ENCODE measurements around the gene PLXNA2. TPM values are rescaled to one million over a fixed set of nuclear protein-coding genes. Genes with fewer than 3 reads are reported as not detected.
A peak's percentile ranks its signal among the peaks of the same experiment; 100 is the strongest.

The PLXNA2 gene
- total and polyA plus RNA-seq, 2 donors = 1.9 to 5.6 TPM

GRCh38 chr1:208080396-208081286 is 163.5 kb downstream of the PLXNA2 start:
- H3K36me3 ChIP-seq (ENCODE audit: control insufficient read depth in 2 of 2, insufficient read depth in 2 of 2, low read length in 1 of 2) = no peaks in the 10 kb centered on the region
- WGBS = 97% methylated on average over 11 of the region's 11 CpGs
- DNase-seq (ENCODE audit: low read depth in 6 of 9, low spot score in 9 of 9) = no peak

GRCh38 chr1:208079161-208079560 is 165.0 kb downstream of the PLXNA2 start:
- 90% methylated on average over 9 of the region's 9 CpGs for WGBS
- no peaks in the 10 kb centered on the region for H3K36me3 ChIP-seq (ENCODE audit: control insufficient read depth in 2 of 2, insufficient read depth in 2 of 2, low read length in 1 of 2)
- no peaks in the 10 kb centered on the region for H3K9me3 ChIP-seq (ENCODE audit: control insufficient read depth in 2 of 2, insufficient read depth in 1 of 2, low read length in 1 of 2)
- H3K27ac ChIP-seq (ENCODE audit: low read depth in 1 of 2, low read length in 1 of 2) = no peak overlapping the region
- no peak overlapping the region for H3K4me3 ChIP-seq (ENCODE audit: low read length in 2 of 2)
- H3K4me1 ChIP-seq (ENCODE audit: control insufficient read depth in 2 of 2, insufficient read depth in 2 of 2, low read length in 2 of 2) = peaks cover 12 to 48% of the 10 kb centered on the region in 2 donors
- H3K27me3 ChIP-seq (ENCODE audit: control insufficient read depth in 2 of 2, insufficient read depth in 1 of 2, low read length in 1 of 2) = no peaks in the 10 kb centered on the region
- DNase-seq (ENCODE audit: low read depth in 6 of 9, low spot score in 9 of 9) = no peak

More at GRCh38 chr1:208080396-208081286, 163.5 kb downstream of the PLXNA2 start:
- H3K4me1 ChIP-seq (ENCODE audit: control insufficient read depth in 2 of 2, insufficient read depth in 2 of 2, low read length in 2 of 2) = peaks cover 8 to 54% of the 10 kb centered on the region in 2 donors
- H3K9me3 ChIP-seq (ENCODE audit: control insufficient read depth in 2 of 2, insufficient read depth in 1 of 2, low read length in 1 of 2) = no peaks in the 10 kb centered on the region
- H3K27ac ChIP-seq (ENCODE audit: low read depth in 1 of 2, low read length in 1 of 2) = no peak overlapping the region
- H3K4me3 ChIP-seq (ENCODE audit: low read length in 2 of 2) = no peak overlapping the region
- no peaks in the 10 kb centered on the region for H3K27me3 ChIP-seq (ENCODE audit: control insufficient read depth in 2 of 2, insufficient read depth in 1 of 2, low read length in 1 of 2)

- H3K4me3 ChIP-seq (ENCODE audit: low read length in 2 of 2) = no peak overlapping the region
- H3K27ac ChIP-seq (ENCODE audit: low read depth in 1 of 2, low read length in 1 of 2) = no peak overlapping the region
- no peaks in the 10 kb centered on the region for H3K9me3 ChIP-seq (ENCODE audit: control insufficient read depth in 2 of 2, insufficient read depth in 1 of 2, low read length in 1 of 2)
- no peaks in the 10 kb centered on the region for H3K27me3 ChIP-seq (ENCODE audit: control insufficient read depth in 2 of 2, insufficient read depth in 1 of 2, low read length in 1 of 2)
- 97% methylated on average over 12 of the region's 12 CpGs for WGBS
- DNase-seq (ENCODE audit: low read depth in 6 of 9, low spot score in 9 of 9) = no peak
- H3K36me3 ChIP-seq (ENCODE audit: control insufficient read depth in 2 of 2, insufficient read depth in 2 of 2, low read length in 1 of 2) = no peaks in the 10 kb centered on the region
- peaks cover 16 to 48% of the 10 kb centered on the region in 2 donors for H3K4me1 ChIP-seq (ENCODE audit: control insufficient read depth in 2 of 2, insufficient read depth in 2 of 2, low read length in 2 of 2)
Observed at GRCh38 chr1:208078752-208079151, 165.4 kb downstream of the PLXNA2 start.

- no peaks in the 10 kb centered on the region for H3K27me3 ChIP-seq (ENCODE audit: control insufficient read depth in 2 of 2, insufficient read depth in 1 of 2, low read length in 1 of 2)
- H3K27ac ChIP-seq (ENCODE audit: low read depth in 1 of 2, low read length in 1 of 2) = peak overlapping the region in 1 of 2 donors; percentile 54
- DNase-seq (ENCODE audit: low read depth in 6 of 9, low spot score in 9 of 9) = peak in 2 of 9 donors; percentile 33 to 72
- H3K36me3 ChIP-seq (ENCODE audit: control insufficient read depth in 2 of 2, insufficient read depth in 2 of 2, low read length in 1 of 2) = no peaks in the 10 kb centered on the region
- peaks cover 18 to 48% of the 10 kb centered on the region in 2 donors for H3K4me1 ChIP-seq (ENCODE audit: control insufficient read depth in 2 of 2, insufficient read depth in 2 of 2, low read length in 2 of 2)
- no peaks in the 10 kb centered on the region for H3K9me3 ChIP-seq (ENCODE audit: control insufficient read depth in 2 of 2, insufficient read depth in 1 of 2, low read length in 1 of 2)
- H3K4me3 ChIP-seq (ENCODE audit: low read length in 2 of 2) = no peak overlapping the region
- 72% methylated on average over 16 of the region's 16 CpGs for WGBS
Observed at GRCh38 chr1:208077232-208078075, 166.7 kb downstream of the PLXNA2 start.

DNA sequence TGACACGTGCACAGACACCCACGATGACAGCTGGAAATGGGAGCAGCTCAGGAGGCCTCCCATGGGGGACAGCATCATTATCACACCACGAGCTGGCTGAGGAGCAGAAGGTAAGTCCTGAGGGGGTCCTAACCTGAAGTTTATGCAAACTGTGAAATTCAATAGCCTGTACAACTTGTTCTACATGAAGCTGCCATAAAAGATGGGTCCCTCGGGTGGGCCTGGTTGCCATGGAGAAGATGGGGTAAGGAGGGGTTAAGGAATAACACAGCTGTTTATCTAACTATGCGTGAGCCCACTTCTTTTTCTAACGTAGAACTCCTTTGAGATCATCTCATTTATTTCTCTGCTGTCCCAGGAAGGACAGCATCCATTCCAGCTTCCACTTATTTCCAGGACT is 169.8 kb downstream of the PLXNA2 start:
- WGBS = 93% methylated on average over 6 of the region's 6 CpGs
- Histone ChIP-seq H3K4me1 (ENCODE audit: control insufficient read depth in 2 of 2, insufficient read depth in 2 of 2, low read length in 2 of 2) (peaks cover 29 to 64% of the 10 kb centered on the region in 2 donors), H3K9me3 (ENCODE audit: control insufficient read depth in 2 of 2, insufficient read depth in 1 of 2, low read length in 1 of 2) (no peaks in the 10 kb centered on the region), H3K4me3 (ENCODE audit: low read length in 2 of 2) (no peak overlapping the region), H3K27ac (ENCODE audit: low read depth in 1 of 2, low read length in 1 of 2) (peak overlapping the region in 1 of 2 donors; percentile 64), H3K36me3 (ENCODE audit: control insufficient read depth in 2 of 2, insufficient read depth in 2 of 2, low read length in 1 of 2) (no peaks in the 10 kb centered on the region), H3K27me3 (ENCODE audit: control insufficient read depth in 2 of 2, insufficient read depth in 1 of 2, low read length in 1 of 2) (no peaks in the 10 kb centered on the region)
- DNase-seq (ENCODE audit: low read depth in 6 of 9, low spot score in 9 of 9) = no peak

DNA sequence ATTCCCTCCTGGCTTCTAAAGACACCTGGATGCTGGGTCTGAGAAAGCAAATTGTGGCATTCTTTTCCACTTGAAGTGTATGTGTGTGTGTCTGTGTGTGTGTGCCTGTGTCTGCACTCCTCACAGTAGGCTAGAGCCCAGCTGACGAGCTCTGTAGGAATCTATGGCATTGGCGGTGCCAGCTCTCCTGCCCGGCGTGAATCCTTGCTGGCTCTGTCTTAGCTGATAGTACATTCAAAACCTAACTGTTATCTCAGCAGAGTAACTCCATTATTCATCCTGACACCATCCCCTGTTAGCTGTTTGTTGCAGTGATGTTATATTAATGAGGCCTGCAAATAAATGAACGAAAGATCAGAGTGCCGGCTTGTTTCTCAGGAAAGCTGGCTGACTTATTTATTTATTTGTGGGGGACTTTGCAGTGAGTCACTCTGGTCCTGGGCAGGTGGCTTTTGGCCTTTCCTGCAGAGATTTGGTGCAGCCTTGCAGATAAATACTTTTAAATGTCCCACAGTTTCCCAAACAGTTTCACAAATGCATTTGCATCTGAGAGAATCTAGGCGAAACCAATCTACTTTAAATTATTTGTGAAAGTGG is 172.7 kb downstream of the PLXNA2 start:
- DNase-seq (ENCODE audit: low read depth in 6 of 9, low spot score in 9 of 9) = no peak
- H3K36me3 ChIP-seq (ENCODE audit: control insufficient read depth in 2 of 2, insufficient read depth in 2 of 2, low read length in 1 of 2) = no peaks in the 10 kb centered on the region
- H3K27me3 ChIP-seq (ENCODE audit: control insufficient read depth in 2 of 2, insufficient read depth in 1 of 2, low read length in 1 of 2) = no peaks in the 10 kb centered on the region
- peaks cover 26 to 48% of the 10 kb centered on the region in 2 donors for H3K4me1 ChIP-seq (ENCODE audit: control insufficient read depth in 2 of 2, insufficient read depth in 2 of 2, low read length in 2 of 2)
- H3K9me3 ChIP-seq (ENCODE audit: control insufficient read depth in 2 of 2, insufficient read depth in 1 of 2, low read length in 1 of 2) = no peaks in the 10 kb centered on the region
- no peak overlapping the region for H3K4me3 ChIP-seq (ENCODE audit: low read length in 2 of 2)
- WGBS = 98% methylated on average over 7 of the region's 7 CpGs
- H3K27ac ChIP-seq (ENCODE audit: low read depth in 1 of 2, low read length in 1 of 2) = no peak overlapping the region

GRCh38 chr1:208069908-208070307 is 174.3 kb downstream of the PLXNA2 start:
- 95% methylated on average over 4 of the region's 4 CpGs for WGBS
- Histone ChIP-seq H3K4me1 (ENCODE audit: control insufficient read depth in 2 of 2, insufficient read depth in 2 of 2, low read length in 2 of 2) (peaks cover 26 to 47% of the 10 kb centered on the region in 2 donors), H3K36me3 (ENCODE audit: control insufficient read depth in 2 of 2, insufficient read depth in 2 of 2, low read length in 1 of 2) (no peaks in the 10 kb centered on the region), H3K27me3 (ENCODE audit: control insufficient read depth in 2 of 2, insufficient read depth in 1 of 2, low read length in 1 of 2) (no peaks in the 10 kb centered on the region), H3K4me3 (ENCODE audit: low read length in 2 of 2) (no peak overlapping the region), H3K27ac (ENCODE audit: low read depth in 1 of 2, low read length in 1 of 2) (peak overlapping the region in 1 of 2 donors; percentile 76), H3K9me3 (ENCODE audit: control insufficient read depth in 2 of 2, insufficient read depth in 1 of 2, low read length in 1 of 2) (no peaks in the 10 kb centered on the region)
- DNase-seq (ENCODE audit: low read depth in 6 of 9, low spot score in 9 of 9) = no peak

GRCh38 chr1:208069317-208069716 is 174.9 kb downstream of the PLXNA2 start:
- Histone ChIP-seq H3K9me3 (ENCODE audit: control insufficient read depth in 2 of 2, insufficient read depth in 1 of 2, low read length in 1 of 2) (no peaks in the 10 kb centered on the region), H3K4me1 (ENCODE audit: control insufficient read depth in 2 of 2, insufficient read depth in 2 of 2, low read length in 2 of 2) (peaks cover 22 to 41% of the 10 kb centered on the region in 2 donors), H3K36me3 (ENCODE audit: control insufficient read depth in 2 of 2, insufficient read depth in 2 of 2, low read length in 1 of 2) (no peaks in the 10 kb centered on the region), H3K4me3 (ENCODE audit: low read length in 2 of 2) (no peak overlapping the region), H3K27me3 (ENCODE audit: control insufficient read depth in 2 of 2, insufficient read depth in 1 of 2, low read length in 1 of 2) (no peaks in the 10 kb centered on the region), H3K27ac (ENCODE audit: low read depth in 1 of 2, low read length in 1 of 2) (peak overlapping the region; percentile 11 to 76)
- peak in 2 of 9 donors; percentile 61 to 66 for DNase-seq (ENCODE audit: low read depth in 6 of 9, low spot score in 9 of 9)
- WGBS = 59% methylated on average over 8 of the region's 8 CpGs
